Esophagus muscularis mucosa (tissue), 3 donors: ENCODE results near the gene DOCK4.

Source experiments
- CTCF ChIP-seq, 3 experiments: fragments of 200-600 bp in 2 of 3; fragments of 450-650 bp in 1 of 3; sonication (generic) in 2 of 3; IDR thresholded peaks; one replicate each; pipeline ENCODE4 v1.5.1; 2017 to 2019; ENCODE audit warnings: antibody characterized with exemption in 3 of 3, mild to moderate bottlenecking in 2 of 3, moderate library complexity in 1 of 3
- EP300 ChIP-seq: sonication (generic); formaldehyde crosslinking; IDR thresholded peaks from one replicate; pipeline ENCODE4 v1.6.1; 2017; ENCODE audit warnings: antibody characterized with exemption

- TF ChIP-seq EP300, result no peak
- no peak for TF ChIP-seq CTCF (IDR thresholded peaks at IDR 0.05)
Measured at GRCh38 chr7:111958431-111958830, 247.8 kb downstream of the DOCK4 start.
